ENCODE data around the gene FAAP100.

GRCh38 chr17:81537343-81537855 lies 14.8 kb downstream of the FAAP100 start:
- TF ChIP-seq, protein P1, sequence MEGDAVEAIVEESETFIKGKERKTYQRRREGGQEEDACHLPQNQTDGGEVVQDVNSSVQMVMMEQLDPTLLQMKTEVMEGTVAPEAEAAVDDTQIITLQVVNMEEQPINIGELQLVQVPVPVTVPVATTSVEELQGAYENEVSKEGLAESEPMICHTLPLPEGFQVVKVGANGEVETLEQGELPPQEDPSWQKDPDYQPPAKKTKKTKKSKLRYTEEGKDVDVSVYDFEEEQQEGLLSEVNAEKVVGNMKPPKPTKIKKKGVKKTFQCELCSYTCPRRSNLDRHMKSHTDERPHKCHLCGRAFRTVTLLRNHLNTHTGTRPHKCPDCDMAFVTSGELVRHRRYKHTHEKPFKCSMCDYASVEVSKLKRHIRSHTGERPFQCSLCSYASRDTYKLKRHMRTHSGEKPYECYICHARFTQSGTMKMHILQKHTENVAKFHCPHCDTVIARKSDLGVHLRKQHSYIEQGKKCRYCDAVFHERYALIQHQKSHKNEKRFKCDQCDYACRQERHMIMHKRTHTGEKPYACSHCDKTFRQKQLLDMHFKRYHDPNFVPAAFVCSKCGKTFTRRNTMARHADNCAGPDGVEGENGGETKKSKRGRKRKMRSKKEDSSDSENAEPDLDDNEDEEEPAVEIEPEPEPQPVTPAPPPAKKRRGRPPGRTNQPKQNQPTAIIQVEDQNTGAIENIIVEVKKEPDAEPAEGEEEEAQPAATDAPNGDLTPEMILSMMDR (IDR thresholded peaks at IDR 0.05; ENCODE audit: insufficient read depth, low read length): peak; percentile 48
- TF ChIP-seq POLR2AphosphoS5 (IDR thresholded peaks at IDR 0.05; ENCODE audit: low read depth) (no peak), GABPA (IDR thresholded peaks at IDR 0.05; ENCODE audit: low read depth) (no peak)
- TF ChIP-seq, protein P2, sequence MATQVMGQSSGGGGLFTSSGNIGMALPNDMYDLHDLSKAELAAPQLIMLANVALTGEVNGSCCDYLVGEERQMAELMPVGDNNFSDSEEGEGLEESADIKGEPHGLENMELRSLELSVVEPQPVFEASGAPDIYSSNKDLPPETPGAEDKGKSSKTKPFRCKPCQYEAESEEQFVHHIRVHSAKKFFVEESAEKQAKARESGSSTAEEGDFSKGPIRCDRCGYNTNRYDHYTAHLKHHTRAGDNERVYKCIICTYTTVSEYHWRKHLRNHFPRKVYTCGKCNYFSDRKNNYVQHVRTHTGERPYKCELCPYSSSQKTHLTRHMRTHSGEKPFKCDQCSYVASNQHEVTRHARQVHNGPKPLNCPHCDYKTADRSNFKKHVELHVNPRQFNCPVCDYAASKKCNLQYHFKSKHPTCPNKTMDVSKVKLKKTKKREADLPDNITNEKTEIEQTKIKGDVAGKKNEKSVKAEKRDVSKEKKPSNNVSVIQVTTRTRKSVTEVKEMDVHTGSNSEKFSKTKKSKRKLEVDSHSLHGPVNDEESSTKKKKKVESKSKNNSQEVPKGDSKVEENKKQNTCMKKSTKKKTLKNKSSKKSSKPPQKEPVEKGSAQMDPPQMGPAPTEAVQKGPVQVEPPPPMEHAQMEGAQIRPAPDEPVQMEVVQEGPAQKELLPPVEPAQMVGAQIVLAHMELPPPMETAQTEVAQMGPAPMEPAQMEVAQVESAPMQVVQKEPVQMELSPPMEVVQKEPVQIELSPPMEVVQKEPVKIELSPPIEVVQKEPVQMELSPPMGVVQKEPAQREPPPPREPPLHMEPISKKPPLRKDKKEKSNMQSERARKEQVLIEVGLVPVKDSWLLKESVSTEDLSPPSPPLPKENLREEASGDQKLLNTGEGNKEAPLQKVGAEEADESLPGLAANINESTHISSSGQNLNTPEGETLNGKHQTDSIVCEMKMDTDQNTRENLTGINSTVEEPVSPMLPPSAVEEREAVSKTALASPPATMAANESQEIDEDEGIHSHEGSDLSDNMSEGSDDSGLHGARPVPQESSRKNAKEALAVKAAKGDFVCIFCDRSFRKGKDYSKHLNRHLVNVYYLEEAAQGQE (IDR thresholded peaks at IDR 0.05; ENCODE audit: insufficient replicate concordance, low read depth): no peak

All from HL-60 (cell line).